ENCODE data around the gene FGFR2.

FGFR2 gene

GRCh38 chr10:121609426-121610380 is 11.5 kb upstream of the FGFR2 start:
- no peak for DNase-seq
- ChIA-PET POLR2A (interaction anchor here (1.1 kb wide), 1 partner anchor 19 kb away, joined by 3 read pairs; no protein-coding TSS in a partner anchor), CTCF (interaction anchor here (0.9 to 2.4 kb wide), 9 partner anchors 9 to 660 kb away, joined by 3 to 8 read pairs (median 4); no protein-coding TSS in a partner anchor)
- Histone ChIP-seq H3K4me1 (ENCODE audit: control extremely low read depth in 1 of 4, control insufficient read depth in 4 of 4, insufficient read depth in 4 of 4, low read length in 3 of 4) (peaks cover 0 to 12% (median 1%) of the 10 kb centered on the region in 4 experiments), H3K4me3 (ENCODE audit: control insufficient read depth in 1 of 7, extremely low read depth in 1 of 7, insufficient read depth in 4 of 7, low read depth in 2 of 7, low read length in 6 of 7) (no peak overlapping the region), H3K9me3 (ENCODE audit: control extremely low read depth in 1 of 5, control insufficient read depth in 4 of 5, insufficient read depth in 2 of 5, low read depth in 1 of 5, low read length in 4 of 5) (no peaks in the 10 kb centered on the region), H3K27me3 (replicated peaks in 2 of 5; ENCODE audit: control insufficient read depth in 4 of 5, insufficient read depth in 5 of 5, low read length in 4 of 5) (peaks cover 0 to 41% (median 14%) of the 10 kb centered on the region in 5 experiments), H3K27ac (ENCODE audit: insufficient read depth in 1 of 2, low read depth in 1 of 2, low read length in 2 of 2, poor library complexity in 1 of 2, severe bottlenecking in 2 of 2) (no peak overlapping the region), H3K36me3 (ENCODE audit: control insufficient read depth in 4 of 4, insufficient read depth in 4 of 4, low read length in 3 of 4) (no peaks in the 10 kb centered on the region)
- WGBS (ENCODE audit: insufficient coverage), result 86% methylated on average over 14 of the region's 17 CpGs

DNA sequence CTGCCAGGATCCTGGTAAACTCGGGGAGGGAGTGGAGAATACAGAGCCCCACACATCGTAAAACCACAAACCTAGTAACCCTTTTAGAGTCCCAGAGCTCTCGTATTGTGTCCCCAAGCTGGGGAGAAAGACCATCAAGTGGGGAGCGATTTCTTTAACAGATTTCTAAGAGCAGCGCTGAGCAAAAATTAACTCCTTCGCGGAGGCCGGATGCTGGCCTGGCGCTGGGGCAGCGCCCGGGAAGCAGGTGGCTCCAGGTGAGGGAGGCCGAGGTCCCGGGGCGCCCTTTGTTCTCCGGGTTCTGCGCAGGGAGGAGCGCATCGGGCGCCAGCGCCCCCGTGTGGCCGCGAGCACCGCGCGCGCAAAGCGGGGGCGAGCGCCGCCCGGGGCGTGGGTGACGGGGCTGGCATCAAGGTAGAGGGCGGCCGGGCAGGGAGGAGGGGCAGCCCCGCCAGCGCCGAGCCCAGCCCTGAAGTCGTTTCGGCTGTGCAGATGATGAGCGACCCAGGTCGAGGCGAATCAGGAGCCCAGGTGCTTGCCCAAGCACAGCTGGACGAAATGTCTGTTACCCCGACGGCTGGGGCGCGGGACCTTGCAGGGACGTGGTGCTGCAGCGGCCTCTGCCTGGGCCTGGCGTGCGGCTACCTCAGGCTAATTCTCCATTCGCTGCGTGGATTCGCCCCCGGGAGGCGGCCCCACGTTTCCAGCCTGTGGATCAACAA is 10.4 kb upstream of the FGFR2 start:
- peak in 2 of 3 donors; percentile 56 to 58 for DNase-seq
- H3K27ac ChIP-seq (ENCODE audit: insufficient read depth in 1 of 2, low read depth in 1 of 2, low read length in 2 of 2, poor library complexity in 1 of 2, severe bottlenecking in 2 of 2), result no peak overlapping the region
- H3K27me3 ChIP-seq (replicated peaks in 2 of 5; ENCODE audit: control insufficient read depth in 4 of 5, insufficient read depth in 5 of 5, low read length in 4 of 5), result peaks cover 0 to 49% (median 16%) of the 10 kb centered on the region in 5 experiments
- no peaks in the 10 kb centered on the region for H3K36me3 ChIP-seq (ENCODE audit: control insufficient read depth in 4 of 4, insufficient read depth in 4 of 4, low read length in 3 of 4)
- peaks cover 0 to 12% (median 1%) of the 10 kb centered on the region in 4 experiments for H3K4me1 ChIP-seq (ENCODE audit: control extremely low read depth in 1 of 4, control insufficient read depth in 4 of 4, insufficient read depth in 4 of 4, low read length in 3 of 4)
- CTCF ChIA-PET, result interaction anchor here (0.8 to 2.4 kb wide), 10 partner anchors 10 to 659 kb away, joined by 3 to 8 read pairs (median 4); no protein-coding TSS in a partner anchor
- POLR2A ChIA-PET, result no interaction called here
- peak overlapping the region in 3 of 7 experiments; percentile 3 to 62 (median 53) for H3K4me3 ChIP-seq (ENCODE audit: control insufficient read depth in 1 of 7, extremely low read depth in 1 of 7, insufficient read depth in 4 of 7, low read depth in 2 of 7, low read length in 6 of 7)
- 9% methylated on average over 55 of the region's 59 CpGs for WGBS (ENCODE audit: insufficient coverage)
- no peaks in the 10 kb centered on the region for H3K9me3 ChIP-seq (ENCODE audit: control extremely low read depth in 1 of 5, control insufficient read depth in 4 of 5, insufficient read depth in 2 of 5, low read depth in 1 of 5, low read length in 4 of 5)

GRCh38 chr10:121607310-121608055 is 9.2 kb upstream of the FGFR2 start:
- no peak overlapping the region for H3K4me3 ChIP-seq (ENCODE audit: control insufficient read depth in 1 of 7, extremely low read depth in 1 of 7, insufficient read depth in 4 of 7, low read depth in 2 of 7, low read length in 6 of 7)
- H3K27ac ChIP-seq (ENCODE audit: insufficient read depth in 1 of 2, low read depth in 1 of 2, low read length in 2 of 2, poor library complexity in 1 of 2, severe bottlenecking in 2 of 2), result no peak overlapping the region
- H3K27me3 ChIP-seq (replicated peaks in 2 of 5; ENCODE audit: control insufficient read depth in 4 of 5, insufficient read depth in 5 of 5, low read length in 4 of 5), result peaks cover 0 to 42% (median 16%) of the 10 kb centered on the region in 5 experiments
- CTCF ChIA-PET, result interaction anchor here (1.0 to 2.4 kb wide), 4 partner anchors 12 to 538 kb away, joined by 3 to 6 read pairs (median 4); no protein-coding TSS in a partner anchor
- POLR2A ChIA-PET, result no interaction called here
- H3K9me3 ChIP-seq (ENCODE audit: control extremely low read depth in 1 of 5, control insufficient read depth in 4 of 5, insufficient read depth in 2 of 5, low read depth in 1 of 5, low read length in 4 of 5), result no peaks in the 10 kb centered on the region
- peaks cover 0 to 12% (median 1%) of the 10 kb centered on the region in 4 experiments for H3K4me1 ChIP-seq (ENCODE audit: control extremely low read depth in 1 of 4, control insufficient read depth in 4 of 4, insufficient read depth in 4 of 4, low read length in 3 of 4)
- DNase-seq, result no peak
- H3K36me3 ChIP-seq (ENCODE audit: control insufficient read depth in 4 of 4, insufficient read depth in 4 of 4, low read length in 3 of 4), result no peaks in the 10 kb centered on the region
- 84% methylated on average over 11 of the region's 11 CpGs for WGBS (ENCODE audit: insufficient coverage)

DNA sequence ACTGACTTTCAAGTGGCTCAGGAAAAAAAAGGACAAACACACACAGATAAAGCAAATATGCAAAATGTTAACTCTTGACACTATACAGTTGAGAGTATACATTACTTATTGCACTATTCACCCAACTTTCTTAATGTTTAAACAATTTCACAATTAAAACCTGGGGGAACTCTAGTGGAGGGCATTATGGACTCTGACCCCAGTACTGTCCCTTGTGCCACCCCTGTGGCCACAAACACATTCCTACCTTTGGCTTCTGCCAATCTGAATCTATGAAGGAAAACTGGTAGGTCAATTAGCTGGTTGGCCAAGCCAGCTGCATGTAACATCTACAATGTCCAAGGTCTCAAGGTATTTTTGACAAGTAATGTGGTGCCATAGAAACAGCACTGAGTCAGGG is 7.5 kb upstream of the FGFR2 start:
- Histone ChIP-seq H3K27ac (ENCODE audit: insufficient read depth in 1 of 2, low read depth in 1 of 2, low read length in 2 of 2, poor library complexity in 1 of 2, severe bottlenecking in 2 of 2) (no peak overlapping the region), H3K4me1 (ENCODE audit: control extremely low read depth in 1 of 4, control insufficient read depth in 4 of 4, insufficient read depth in 4 of 4, low read length in 3 of 4) (peaks cover 0 to 12% (median 1%) of the 10 kb centered on the region in 4 experiments), H3K9me3 (ENCODE audit: control extremely low read depth in 1 of 5, control insufficient read depth in 4 of 5, insufficient read depth in 2 of 5, low read depth in 1 of 5, low read length in 4 of 5) (no peaks in the 10 kb centered on the region), H3K27me3 (replicated peaks in 2 of 5; ENCODE audit: control insufficient read depth in 4 of 5, insufficient read depth in 5 of 5, low read length in 4 of 5) (peaks cover 0 to 51% (median 19%) of the 10 kb centered on the region in 5 experiments), H3K4me3 (ENCODE audit: control insufficient read depth in 1 of 7, extremely low read depth in 1 of 7, insufficient read depth in 4 of 7, low read depth in 2 of 7, low read length in 6 of 7) (no peak overlapping the region), H3K36me3 (ENCODE audit: control insufficient read depth in 4 of 4, insufficient read depth in 4 of 4, low read length in 3 of 4) (no peaks in the 10 kb centered on the region)
- ChIA-PET POLR2A (no interaction called here), CTCF (no interaction called here)
- DNase-seq, result no peak

GRCh38 chr10:121601458-121601857 is 3.2 kb upstream of the FGFR2 start:
- peaks cover 9 to 62% (median 33%) of the 10 kb centered on the region in 5 experiments for H3K27me3 ChIP-seq (replicated peaks in 2 of 5; ENCODE audit: control insufficient read depth in 4 of 5, insufficient read depth in 5 of 5, low read length in 4 of 5)
- WGBS (ENCODE audit: insufficient coverage), result 88% methylated on average over 11 of the region's 11 CpGs
- CTCF ChIA-PET, result no interaction called here
- POLR2A ChIA-PET, result no interaction called here
- no peak overlapping the region for H3K4me3 ChIP-seq (ENCODE audit: control insufficient read depth in 1 of 7, extremely low read depth in 1 of 7, insufficient read depth in 4 of 7, low read depth in 2 of 7, low read length in 6 of 7)
- no peak overlapping the region for H3K27ac ChIP-seq (ENCODE audit: insufficient read depth in 1 of 2, low read depth in 1 of 2, low read length in 2 of 2, poor library complexity in 1 of 2, severe bottlenecking in 2 of 2)
- no peak for DNase-seq
- no peaks in the 10 kb centered on the region for H3K9me3 ChIP-seq (ENCODE audit: control extremely low read depth in 1 of 5, control insufficient read depth in 4 of 5, insufficient read depth in 2 of 5, low read depth in 1 of 5, low read length in 4 of 5)
- peaks cover 0 to 25% (median 14%) of the 10 kb centered on the region in 4 experiments for H3K4me1 ChIP-seq (ENCODE audit: control extremely low read depth in 1 of 4, control insufficient read depth in 4 of 4, insufficient read depth in 4 of 4, low read length in 3 of 4)
- H3K36me3 ChIP-seq (ENCODE audit: control insufficient read depth in 4 of 4, insufficient read depth in 4 of 4, low read length in 3 of 4), result no peaks in the 10 kb centered on the region

- H3K4me3 ChIP-seq (ENCODE audit: control insufficient read depth in 1 of 7, extremely low read depth in 1 of 7, insufficient read depth in 4 of 7, low read depth in 2 of 7, low read length in 6 of 7), result no peak overlapping the region
- CTCF ChIA-PET, result no interaction called here
- 13% methylated on average over 3 of the region's 9 CpGs for WGBS (ENCODE audit: insufficient coverage)
- H3K27ac ChIP-seq (ENCODE audit: insufficient read depth in 1 of 2, low read depth in 1 of 2, low read length in 2 of 2, poor library complexity in 1 of 2, severe bottlenecking in 2 of 2), result no peak overlapping the region
- H3K27me3 ChIP-seq (replicated peaks in 2 of 5; ENCODE audit: control insufficient read depth in 4 of 5, insufficient read depth in 5 of 5, low read length in 4 of 5), result peaks cover 9 to 69% (median 34%) of the 10 kb centered on the region in 5 experiments
- no peaks in the 10 kb centered on the region for H3K9me3 ChIP-seq (ENCODE audit: control extremely low read depth in 1 of 5, control insufficient read depth in 4 of 5, insufficient read depth in 2 of 5, low read depth in 1 of 5, low read length in 4 of 5)
- peak in 1 of 3 donors; percentile 27 for DNase-seq
- H3K4me1 ChIP-seq (ENCODE audit: control extremely low read depth in 1 of 4, control insufficient read depth in 4 of 4, insufficient read depth in 4 of 4, low read length in 3 of 4), result peaks cover 0 to 30% (median 16%) of the 10 kb centered on the region in 4 experiments
- H3K36me3 ChIP-seq (ENCODE audit: control insufficient read depth in 4 of 4, insufficient read depth in 4 of 4, low read length in 3 of 4), result no peaks in the 10 kb centered on the region
- POLR2A ChIA-PET, result no interaction called here
Observed at GRCh38 chr10:121600611-121601010, 2.4 kb upstream of the FGFR2 start.
